Fibroblast of skin of right biceps (primary cell): ENCODE results near the gene SYN1.

Source experiments
- DNase-seq: peaks from one replicate; pipeline ENCODE4 v3.0.0-alpha.2; 2013

Gene SYN1

GRCh38 chrX:47593522-47593921, 26.1 kb downstream of the SYN1 start:
- no peak for DNase-seq

GRCh38 chrX:47590984-47591383, 28.7 kb downstream of the SYN1 start:
- DNase-seq: no peak

DNA sequence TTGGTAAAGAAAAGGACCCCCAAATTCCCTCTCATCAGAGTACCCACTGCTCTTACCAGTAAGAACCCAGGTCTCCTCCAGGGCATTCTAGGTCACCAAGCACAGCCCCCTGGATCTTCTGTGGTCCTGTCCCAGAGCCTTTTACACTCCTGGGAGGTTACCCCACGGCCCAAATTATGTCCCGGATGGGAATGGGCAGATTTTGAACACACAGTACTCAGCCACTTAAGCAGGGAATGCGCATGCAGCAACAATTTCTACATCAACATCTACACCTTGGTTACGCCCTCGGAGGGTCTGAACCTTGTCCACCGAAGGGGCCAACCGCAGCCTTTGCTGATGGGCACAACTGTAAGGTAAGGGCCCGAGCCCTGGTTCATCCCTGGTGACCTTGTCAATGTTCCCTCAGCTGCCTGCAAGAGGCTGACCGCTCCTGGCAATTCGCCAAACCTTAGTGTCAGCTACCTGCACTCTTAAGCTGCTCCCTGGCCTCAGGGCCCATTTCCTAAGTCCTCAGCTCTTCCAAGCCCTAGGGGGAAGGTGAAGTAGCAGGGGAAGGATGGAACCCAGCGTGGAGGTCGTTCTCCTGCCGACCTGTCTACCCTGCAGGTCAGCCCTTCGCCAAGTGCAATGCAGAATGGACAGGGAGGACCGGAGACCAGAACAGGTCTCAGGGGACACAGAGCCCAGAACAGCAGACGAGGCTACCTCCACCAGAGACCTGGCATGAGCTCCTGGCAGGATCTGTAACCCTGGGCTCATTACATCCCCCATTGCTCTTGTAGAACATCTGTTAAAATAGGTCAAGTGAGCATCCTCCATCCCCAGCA, 31.5 kb downstream of the SYN1 start:
- DNase-seq: no peak

DNA sequence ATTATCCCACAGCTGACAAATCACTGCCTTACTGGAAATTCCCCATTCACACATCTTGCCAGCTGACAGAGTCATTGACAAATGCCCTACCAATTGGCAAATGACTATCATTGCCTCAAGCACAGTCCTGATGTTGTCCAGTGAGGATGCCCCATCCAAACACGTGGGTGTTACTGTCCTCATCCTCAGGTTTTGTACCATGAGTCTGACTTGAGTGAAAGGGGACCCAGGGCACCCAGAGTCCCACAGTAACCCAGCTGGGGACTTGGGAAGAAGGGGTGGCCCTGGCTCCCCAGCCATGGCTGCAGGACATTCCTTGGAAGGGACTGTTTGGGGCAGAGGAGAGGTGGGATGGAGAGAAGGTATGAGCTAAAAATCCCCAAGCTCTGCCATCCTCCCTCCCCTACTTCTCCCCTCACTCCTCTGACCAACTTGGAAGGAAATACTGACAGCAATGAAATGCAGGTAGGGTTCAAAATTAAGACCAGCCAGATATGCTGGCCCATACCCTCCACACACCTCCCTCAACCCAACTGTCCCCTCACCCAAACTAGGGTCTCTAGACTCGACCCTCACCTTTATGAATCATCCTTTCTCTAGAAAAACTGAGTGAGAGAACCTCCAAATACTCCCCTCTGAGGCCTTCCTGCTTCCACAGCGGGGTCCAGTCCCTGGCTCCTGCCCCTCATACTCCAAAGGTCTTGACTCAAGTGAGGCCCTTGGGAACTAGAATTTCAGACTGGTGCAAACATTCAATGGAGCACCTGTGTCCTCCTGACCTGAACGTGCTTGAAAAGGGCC, 32.4 kb downstream of the SYN1 start:
- no peak for DNase-seq

GRCh38 chrX:47586043-47586787, 33.4 kb downstream of the SYN1 start:
- DNase-seq: no peak

DNA sequence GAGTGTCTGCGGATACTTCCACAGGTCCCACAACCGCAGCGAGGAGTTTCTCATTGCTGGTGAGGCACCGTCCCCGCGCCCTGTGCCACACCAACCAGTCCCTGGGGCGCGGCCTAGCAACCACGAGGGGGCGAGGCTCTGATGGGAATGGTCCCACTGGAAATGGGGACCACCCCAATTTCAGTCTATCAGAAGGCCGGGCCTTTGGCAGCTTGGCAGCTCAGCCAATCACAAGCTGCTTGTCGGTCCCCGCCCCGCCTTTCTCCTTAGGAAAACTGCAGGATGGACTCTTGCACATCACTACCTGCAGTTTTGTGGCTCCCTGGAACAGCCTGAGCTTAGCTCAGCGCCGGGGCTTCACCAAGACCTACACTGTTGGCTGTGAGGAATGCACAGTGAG, 34.4 kb downstream of the SYN1 start:
- no peak for DNase-seq

GRCh38 chrX:47584714-47585113, 34.9 kb downstream of the SYN1 start:
- DNase-seq: no peak

DNA sequence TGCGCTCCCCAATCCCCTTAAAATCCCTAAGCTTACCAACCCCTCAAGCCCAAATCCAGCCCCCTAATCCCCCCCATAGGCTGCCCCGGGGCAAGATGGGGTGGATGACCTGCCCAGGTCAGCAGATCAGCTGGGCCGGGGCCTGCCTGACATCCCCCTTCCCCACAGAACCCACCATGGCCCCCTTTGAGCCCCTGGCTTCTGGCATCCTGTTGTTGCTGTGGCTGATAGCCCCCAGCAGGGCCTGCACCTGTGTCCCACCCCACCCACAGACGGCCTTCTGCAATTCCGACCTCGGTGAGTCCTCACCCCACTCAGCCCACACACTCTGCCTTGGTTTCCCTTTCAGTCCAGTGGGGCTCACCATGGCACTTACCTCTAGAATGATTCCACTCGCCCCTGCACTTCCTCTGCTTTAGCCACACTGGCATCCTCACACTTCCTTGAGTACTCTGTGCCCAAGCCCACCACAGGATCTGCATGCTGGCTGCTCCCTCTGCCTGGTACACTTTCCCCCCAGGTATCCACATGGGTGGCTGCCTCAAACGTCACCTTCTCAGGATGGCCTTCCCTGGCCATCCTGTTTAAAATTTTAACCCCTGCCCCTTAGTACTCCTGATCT, 36.3 kb downstream of the SYN1 start:
- DNase-seq: no peak

DNA sequence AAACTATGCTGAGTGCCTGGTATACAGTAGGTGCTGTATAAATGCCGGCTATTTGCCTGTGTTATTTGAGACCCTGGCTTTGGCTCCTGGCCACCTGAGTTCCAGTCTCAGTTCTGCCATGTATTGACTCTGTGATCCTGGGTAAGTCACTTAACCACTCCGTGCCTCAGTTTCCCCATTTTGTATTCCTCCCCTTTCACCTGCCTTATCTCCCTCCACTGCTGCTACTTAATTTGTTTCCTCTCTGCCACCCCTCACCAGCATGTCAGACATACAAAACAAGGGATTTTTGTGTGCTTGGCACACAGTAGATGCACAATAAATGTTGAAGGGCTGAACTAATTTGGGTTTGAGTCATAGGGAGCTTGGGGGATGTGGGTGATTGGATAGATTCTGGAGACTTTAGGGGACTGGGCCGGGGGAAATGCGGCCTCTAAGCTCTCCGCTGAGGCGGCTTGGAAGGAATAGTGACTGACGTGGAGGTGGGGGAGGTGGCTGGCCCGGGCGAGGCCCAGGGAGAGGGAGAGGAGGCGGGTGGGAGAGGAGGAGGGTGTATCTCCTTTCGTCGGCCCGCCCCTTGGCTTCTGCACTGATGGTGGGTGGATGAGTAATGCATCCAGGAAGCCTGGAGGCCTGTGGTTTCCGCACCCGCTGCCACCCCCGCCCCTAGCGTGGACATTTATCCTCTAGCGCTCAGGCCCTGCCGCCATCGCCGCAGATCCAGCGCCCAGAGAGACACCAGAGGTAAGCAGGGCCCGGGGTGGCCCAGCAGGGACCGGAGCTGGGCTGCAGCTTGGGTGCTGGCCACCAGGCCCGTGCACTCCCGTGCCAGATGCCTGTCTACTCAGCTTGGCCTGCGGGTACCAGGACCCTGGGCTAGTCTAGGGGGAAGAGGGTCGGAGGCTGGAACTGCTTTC, 37.7 kb downstream of the SYN1 start, which contains the start of gene TIMP1:
Gene TIMP1, plus strand, starts transcription at position 706 of the 917 bp plus-strand sequence. CDS start 980 bp downstream, outside the sequence.
- peak; percentile 96 for DNase-seq

DNA sequence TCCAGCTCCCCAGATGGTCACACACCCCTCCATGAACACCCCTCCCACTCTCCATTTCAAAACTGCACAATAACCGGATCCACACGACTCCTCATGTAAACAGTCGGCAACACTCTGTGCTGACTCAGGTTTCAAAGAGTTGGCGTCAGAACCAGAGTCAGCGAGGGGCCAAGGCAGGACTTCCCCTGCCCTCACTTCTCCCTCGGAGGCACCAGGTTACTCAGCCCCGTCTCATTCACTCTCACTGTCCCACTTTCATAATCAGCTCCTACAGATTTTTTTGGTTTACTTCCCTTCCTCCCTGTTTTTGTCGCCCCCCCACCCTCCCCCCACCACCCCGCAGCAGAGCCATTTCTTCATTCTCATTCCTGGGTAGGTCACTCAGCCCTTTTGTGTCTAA, 40.1 kb downstream of the SYN1 start:
- peak; percentile 73 for DNase-seq

DNA sequence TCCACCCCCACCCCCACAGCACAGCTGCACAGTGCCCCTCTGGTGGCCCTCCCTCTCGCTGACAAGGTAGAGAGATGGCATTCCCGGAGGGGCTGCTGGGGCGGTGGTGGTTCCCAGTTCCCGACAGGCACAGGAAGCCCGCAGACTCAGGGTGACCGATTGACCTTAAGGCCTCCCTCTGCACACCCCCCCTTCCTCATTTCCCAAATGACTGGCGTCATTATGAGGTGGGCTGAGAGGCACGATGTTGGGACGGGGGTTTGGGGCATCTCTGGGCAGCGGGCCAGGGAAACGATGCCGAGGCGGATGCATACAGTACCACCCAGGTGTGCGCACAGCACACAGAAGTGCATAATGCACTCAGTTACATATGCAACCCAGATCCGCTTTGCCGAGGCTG, 41.0 kb downstream of the SYN1 start:
- DNase-seq: peak; percentile 26

GRCh38 chrX:47577901-47578300, 41.8 kb downstream of the SYN1 start:
- no peak for DNase-seq

- no peak for DNase-seq
Observed at GRCh38 chrX:47577424-47577823, 42.2 kb downstream of the SYN1 start.

DNA sequence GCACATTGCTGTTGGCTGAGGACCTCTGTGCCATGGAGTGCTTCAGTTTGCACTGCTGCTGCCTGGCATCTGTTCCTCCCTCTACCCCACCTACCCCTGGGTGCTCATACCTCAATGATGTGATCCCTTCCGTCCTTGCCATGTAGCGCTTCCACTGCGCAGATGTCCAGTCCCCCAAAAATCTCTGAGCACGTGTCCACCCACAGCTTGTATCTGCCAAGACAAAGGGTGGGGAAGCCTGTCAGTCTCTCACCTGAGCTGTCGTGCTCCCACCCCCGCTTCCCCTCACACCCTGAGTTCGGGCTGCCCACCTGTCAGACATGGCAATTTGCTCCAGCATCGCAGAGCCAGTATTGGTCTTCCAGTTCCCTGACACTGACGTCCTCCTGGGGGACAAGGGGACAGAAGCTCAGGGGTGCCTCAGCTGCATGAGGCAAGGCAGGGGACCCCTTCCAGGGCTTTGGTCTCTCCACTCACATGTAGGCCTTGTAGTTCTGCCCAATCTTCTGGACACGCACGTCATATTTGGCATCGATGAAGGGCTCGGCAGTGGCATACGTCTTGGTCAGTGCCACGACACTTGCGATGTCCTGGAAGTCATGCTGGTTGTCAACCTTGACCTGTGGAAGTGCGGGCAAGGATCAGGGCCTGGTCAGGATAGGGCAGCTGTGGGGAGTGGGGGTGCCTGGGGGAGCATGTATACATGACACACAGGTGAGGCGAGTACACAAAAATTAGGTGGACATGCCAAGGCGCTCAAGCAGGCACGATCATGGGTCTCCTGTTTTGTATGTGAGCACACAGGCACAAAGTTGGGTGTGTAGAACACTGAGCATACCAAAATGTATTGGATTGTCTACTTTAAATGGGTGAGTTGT, 43.4 kb downstream of the SYN1 start:
- no peak for DNase-seq

GRCh38 chrX:47574547-47575301, 44.9 kb downstream of the SYN1 start:
- peak; percentile 55 for DNase-seq

DNA sequence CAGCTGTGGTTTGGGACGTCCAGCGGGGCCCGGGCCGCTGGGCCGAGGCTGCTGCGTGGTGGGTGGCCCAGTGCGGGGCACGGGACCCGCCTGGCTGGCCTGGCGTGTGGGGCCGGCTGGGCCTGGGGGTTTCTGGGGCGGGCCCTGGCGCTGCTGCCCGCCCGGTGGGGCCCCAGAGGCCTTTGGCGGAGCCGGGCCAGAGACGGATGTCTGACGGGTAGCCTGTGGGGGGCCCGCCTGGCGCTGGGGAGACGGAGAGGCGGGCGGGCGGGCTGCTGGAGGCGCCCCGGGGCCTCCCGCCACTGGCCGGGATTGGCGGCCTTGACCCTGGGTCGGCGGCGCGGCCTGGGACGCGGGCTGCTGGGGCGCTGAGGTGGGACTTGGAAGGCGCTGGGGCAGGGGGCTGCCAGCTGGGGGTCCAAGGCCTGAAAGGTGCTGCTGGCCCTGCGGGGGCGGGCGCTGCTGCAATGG, 45.5 kb downstream of the SYN1 start:
- DNase-seq: peak; percentile 25

DNA sequence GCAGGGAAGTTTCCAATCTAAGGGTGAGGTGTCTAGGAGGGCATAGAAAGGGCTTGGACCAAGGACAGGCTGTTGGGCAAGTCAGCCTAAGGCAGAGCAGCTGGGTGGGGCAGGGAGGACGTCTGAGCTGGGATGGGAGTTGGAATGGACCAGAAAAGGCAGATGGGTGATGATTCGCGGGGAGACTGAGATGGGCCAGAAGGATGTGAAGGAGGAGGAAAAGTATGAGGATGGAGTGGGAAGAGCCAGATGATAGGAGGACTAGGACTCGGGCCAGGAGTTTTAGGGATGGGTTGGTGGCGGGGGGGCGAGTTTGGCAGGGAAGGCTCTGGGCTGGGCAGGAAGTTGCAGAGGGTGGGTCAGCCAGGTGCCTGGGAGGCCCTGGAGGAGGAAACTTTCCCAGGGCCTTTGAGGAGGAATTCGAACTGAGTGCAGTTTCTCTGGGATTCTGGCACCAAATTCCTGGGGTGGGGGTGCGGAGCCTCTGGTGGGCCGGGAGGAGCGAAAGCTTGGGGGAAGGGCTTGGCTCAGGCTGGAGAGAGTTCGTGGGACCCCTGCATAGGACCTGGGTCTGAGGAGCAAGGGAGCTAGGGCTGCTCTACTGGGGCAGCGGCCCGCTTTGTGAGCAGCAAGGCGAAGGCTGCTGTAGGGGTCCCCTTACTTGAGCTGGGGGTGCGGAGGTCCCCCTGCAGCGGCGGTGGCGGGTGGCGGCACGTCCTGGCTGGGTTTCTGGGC, 46.1 kb downstream of the SYN1 start:
- DNase-seq: peak; percentile 82

GRCh38 chrX:47572773-47573340, 46.8 kb downstream of the SYN1 start:
- DNase-seq: no peak

DNA sequence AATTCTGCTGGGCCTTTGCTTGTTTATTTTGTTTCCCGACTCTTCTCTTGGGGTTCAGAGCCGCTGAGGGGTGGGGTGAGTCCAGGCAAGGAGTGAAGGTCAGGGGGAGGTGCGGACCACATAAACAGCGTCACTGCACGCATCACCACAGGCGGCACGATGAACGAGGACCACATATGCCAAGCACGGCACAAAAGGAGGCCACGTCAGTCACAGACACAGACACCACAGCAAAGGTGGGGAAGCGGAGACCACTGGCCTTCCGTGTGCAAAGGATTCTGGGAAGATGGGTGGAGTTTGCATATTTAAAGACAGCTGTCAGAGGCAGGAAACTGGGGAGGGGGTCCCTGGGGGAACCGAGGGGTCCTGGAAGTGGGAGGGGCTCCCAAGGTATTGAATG, 47.8 kb downstream of the SYN1 start:
- no peak for DNase-seq
